HCT116 (cell line): ENCODE data around the gene TPI1.
A peak's percentile ranks its signal among the peaks of the same experiment; 100 is the strongest.

Experiments used
- CEBPB ChIP-seq: IDR thresholded peaks from 2 replicates; pipeline ENCODE4 v1.6.1; 2012; ENCODE audit warnings: low read depth
- ELF1 ChIP-seq: IDR thresholded peaks from 2 replicates; pipeline ENCODE4 v1.6.1; 2012; ENCODE audit warnings: low read depth, borderline replicate concordance
- EZH2 ChIP-seq: fragments of 200-600 bp; sonication (generic); IDR thresholded peaks from 2 replicates; pipeline ENCODE4 v1.6.1; 2017; ENCODE audit warnings: antibody characterized with exemption, mixed run types
- EZH2phosphoT487 ChIP-seq: fragments of 200-600 bp; IDR thresholded peaks from 2 replicates; pipeline ENCODE4 v1.6.1; 2018; ENCODE audit warnings: antibody characterized with exemption, borderline replicate concordance
- POLR2A ChIP-seq: IDR thresholded peaks from 2 replicates; pipeline ENCODE4 v1.7.0; 2011; ENCODE audit warnings: borderline replicate concordance; ENCODE audit not compliant: insufficient read depth, insufficient read length; ENCODE audit errors: extremely low read depth
- SP1 ChIP-seq: IDR thresholded peaks from 2 replicates; pipeline ENCODE4 v1.6.1; 2012; ENCODE audit warnings: low read depth
- ZNF274 ChIP-seq: fragments of 200-500 bp; sonication (Bioruptor generic); IDR thresholded peaks from 2 replicates; pipeline ENCODE4 v1.6.1; 2014; ENCODE audit warnings: mild to moderate bottlenecking, low read depth, low read length, inconsistent platforms
- TF ChIP-seq, protein P1 (sequence below): IDR thresholded peaks from 2 replicates; pipeline ENCODE4 v1.6.1; 2012; ENCODE audit warnings: low read depth
- TF ChIP-seq, protein P2 (sequence below), 3 experiments: fragments of 200-600 bp in 1 of 3; sonication (generic) in 1 of 3; IDR thresholded peaks in 2 of 3; conservative IDR thresholded peaks in 1 of 3; 2 replicates each; pipeline ENCODE4 v1.5.1; 2012 to 2017; ENCODE audit warnings: low read depth in 2 of 3, low read length in 2 of 3, antibody characterized with exemption in 1 of 3, borderline replicate concordance in 1 of 3, control low read depth in 1 of 3, mild to moderate bottlenecking in 1 of 3, mixed read lengths in 1 of 3, mixed run types in 1 of 3, moderate library complexity in 1 of 3; ENCODE audit not compliant: insufficient read depth in 1 of 3

DNA sequence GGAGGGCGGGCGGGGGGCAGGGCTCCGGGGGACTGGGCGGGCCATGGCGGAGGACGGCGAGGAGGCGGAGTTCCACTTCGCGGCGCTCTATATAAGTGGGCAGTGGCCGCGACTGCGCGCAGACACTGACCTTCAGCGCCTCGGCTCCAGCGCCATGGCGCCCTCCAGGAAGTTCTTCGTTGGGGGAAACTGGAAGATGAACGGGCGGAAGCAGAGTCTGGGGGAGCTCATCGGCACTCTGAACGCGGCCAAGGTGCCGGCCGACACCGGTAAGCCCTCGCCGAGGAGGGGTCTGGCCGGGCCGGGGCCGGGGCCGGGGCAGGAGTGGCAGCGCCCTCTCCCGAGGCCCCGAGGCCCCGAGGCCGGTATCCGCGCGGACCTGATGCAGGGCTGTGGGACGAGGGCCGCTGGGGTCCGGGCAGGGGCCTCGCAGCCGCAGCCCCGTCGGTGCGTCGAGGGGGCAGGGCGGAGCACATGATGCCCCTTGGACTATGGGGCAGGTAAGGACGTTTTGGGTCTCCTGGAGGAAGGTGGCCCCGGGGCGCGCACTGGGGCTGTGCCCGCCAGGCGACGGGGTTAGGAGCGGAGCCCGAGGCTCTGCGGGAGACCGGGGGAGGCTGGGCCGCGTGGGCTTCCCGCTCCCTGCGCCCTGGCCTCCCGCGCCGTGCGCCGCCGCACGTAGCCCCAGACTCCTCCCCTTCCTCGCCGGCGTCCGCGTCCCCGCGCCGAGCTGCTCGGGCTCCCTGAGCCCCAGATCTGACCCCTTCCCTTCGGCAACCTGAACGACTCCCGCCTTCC, at the start of gene TPI1:
- TF ChIP-seq EZH2 (no peak), ZNF274 (no peak), POLR2A (peak; percentile 99), EZH2phosphoT487 (no peak), SP1 (no peak), CEBPB (no peak), ELF1 (no peak)
- TF ChIP-seq, protein P1, sequence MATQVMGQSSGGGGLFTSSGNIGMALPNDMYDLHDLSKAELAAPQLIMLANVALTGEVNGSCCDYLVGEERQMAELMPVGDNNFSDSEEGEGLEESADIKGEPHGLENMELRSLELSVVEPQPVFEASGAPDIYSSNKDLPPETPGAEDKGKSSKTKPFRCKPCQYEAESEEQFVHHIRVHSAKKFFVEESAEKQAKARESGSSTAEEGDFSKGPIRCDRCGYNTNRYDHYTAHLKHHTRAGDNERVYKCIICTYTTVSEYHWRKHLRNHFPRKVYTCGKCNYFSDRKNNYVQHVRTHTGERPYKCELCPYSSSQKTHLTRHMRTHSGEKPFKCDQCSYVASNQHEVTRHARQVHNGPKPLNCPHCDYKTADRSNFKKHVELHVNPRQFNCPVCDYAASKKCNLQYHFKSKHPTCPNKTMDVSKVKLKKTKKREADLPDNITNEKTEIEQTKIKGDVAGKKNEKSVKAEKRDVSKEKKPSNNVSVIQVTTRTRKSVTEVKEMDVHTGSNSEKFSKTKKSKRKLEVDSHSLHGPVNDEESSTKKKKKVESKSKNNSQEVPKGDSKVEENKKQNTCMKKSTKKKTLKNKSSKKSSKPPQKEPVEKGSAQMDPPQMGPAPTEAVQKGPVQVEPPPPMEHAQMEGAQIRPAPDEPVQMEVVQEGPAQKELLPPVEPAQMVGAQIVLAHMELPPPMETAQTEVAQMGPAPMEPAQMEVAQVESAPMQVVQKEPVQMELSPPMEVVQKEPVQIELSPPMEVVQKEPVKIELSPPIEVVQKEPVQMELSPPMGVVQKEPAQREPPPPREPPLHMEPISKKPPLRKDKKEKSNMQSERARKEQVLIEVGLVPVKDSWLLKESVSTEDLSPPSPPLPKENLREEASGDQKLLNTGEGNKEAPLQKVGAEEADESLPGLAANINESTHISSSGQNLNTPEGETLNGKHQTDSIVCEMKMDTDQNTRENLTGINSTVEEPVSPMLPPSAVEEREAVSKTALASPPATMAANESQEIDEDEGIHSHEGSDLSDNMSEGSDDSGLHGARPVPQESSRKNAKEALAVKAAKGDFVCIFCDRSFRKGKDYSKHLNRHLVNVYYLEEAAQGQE: no peak
- TF ChIP-seq, protein P2, sequence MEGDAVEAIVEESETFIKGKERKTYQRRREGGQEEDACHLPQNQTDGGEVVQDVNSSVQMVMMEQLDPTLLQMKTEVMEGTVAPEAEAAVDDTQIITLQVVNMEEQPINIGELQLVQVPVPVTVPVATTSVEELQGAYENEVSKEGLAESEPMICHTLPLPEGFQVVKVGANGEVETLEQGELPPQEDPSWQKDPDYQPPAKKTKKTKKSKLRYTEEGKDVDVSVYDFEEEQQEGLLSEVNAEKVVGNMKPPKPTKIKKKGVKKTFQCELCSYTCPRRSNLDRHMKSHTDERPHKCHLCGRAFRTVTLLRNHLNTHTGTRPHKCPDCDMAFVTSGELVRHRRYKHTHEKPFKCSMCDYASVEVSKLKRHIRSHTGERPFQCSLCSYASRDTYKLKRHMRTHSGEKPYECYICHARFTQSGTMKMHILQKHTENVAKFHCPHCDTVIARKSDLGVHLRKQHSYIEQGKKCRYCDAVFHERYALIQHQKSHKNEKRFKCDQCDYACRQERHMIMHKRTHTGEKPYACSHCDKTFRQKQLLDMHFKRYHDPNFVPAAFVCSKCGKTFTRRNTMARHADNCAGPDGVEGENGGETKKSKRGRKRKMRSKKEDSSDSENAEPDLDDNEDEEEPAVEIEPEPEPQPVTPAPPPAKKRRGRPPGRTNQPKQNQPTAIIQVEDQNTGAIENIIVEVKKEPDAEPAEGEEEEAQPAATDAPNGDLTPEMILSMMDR (IDR thresholded peaks at IDR 0.05 in 2 of 3, conservative IDR thresholded peaks at IDR 0.05 in 1 of 3; ENCODE audit: borderline replicate concordance in 1 of 3, insufficient read depth in 1 of 3, low read depth in 2 of 3, low read length in 2 of 3): no peak
